ENCODE results near the gene DMD. TPM values are rescaled to one million over a fixed set of nuclear protein-coding genes. Genes with fewer than 3 reads are reported as not detected.

The DMD gene
- total and polyA plus RNA-seq, 2 donors (not counting 1 experiment from before 2014, with no cell fraction given) = 5.1 to 7.2 TPM

GRCh38 chrX:32501606-32502005 is 709.7 kb downstream of the DMD start:
- H3K4me3 ChIP-seq (replicated peaks in 1 of 4; ENCODE audit: control extremely low read depth in 1 of 4, insufficient read depth in 1 of 4, low read depth in 3 of 4, low read length in 4 of 4) = no peak overlapping the region
- TF ChIP-seq CTCF (conservative IDR thresholded peaks at IDR 0.05 in 1 of 2, IDR thresholded peaks at IDR 0.05 in 1 of 2; ENCODE audit: low read depth in 1 of 2, low read length in 2 of 2) (no peak), EZH2 (IDR thresholded peaks at IDR 0.05; ENCODE audit: low read length, missing control alignments) (no peak)

GRCh38 chrX:32496671-32497070 is 714.7 kb downstream of the DMD start:
- Histone ChIP-seq H3K27me3 (ENCODE audit: control insufficient read depth, insufficient read depth, low read length) (no peaks in the 10 kb centered on the region), H3K79me2 (ENCODE audit: control insufficient read depth, insufficient read depth, low read length) (no peaks in the 10 kb centered on the region), H3K9me3 (ENCODE audit: control insufficient read depth, insufficient read depth, low read depth, low read length) (no peaks in the 10 kb centered on the region), H3K9ac (ENCODE audit: insufficient read depth, low read length) (no peak overlapping the region), H4K20me1 (ENCODE audit: control insufficient read depth, extremely low read depth, insufficient read depth, low read length) (no peaks in the 10 kb centered on the region), H3K27ac (ENCODE audit: insufficient read depth, low read length) (no peak overlapping the region), H3K4me2 (ENCODE audit: extremely low read depth, insufficient read depth, low read length) (no peak overlapping the region), H3K4me1 (ENCODE audit: control insufficient read depth, extremely low read depth, insufficient read depth, low read length) (no peaks in the 10 kb centered on the region), H3K36me3 (ENCODE audit: control insufficient read depth, insufficient read depth, low read length) (no peaks in the 10 kb centered on the region), H2AFZ (ENCODE audit: low read length) (no peak overlapping the region), H3K4me3 (replicated peaks in 1 of 4; ENCODE audit: control extremely low read depth in 1 of 4, insufficient read depth in 1 of 4, low read depth in 3 of 4, low read length in 4 of 4) (no peak overlapping the region)
- no peak for TF ChIP-seq CTCF (conservative IDR thresholded peaks at IDR 0.05 in 1 of 2, IDR thresholded peaks at IDR 0.05 in 1 of 2; ENCODE audit: low read depth in 1 of 2, low read length in 2 of 2)
- TF ChIP-seq EZH2 (IDR thresholded peaks at IDR 0.05; ENCODE audit: low read length, missing control alignments) = no peak
- DNase-seq (ENCODE audit: low read depth in 2 of 2) = no peak

More at GRCh38 chrX:32501606-32502005, 709.7 kb downstream of the DMD start:
- no peak overlapping the region for H3K9ac ChIP-seq (ENCODE audit: insufficient read depth, low read length)
- H4K20me1 ChIP-seq (ENCODE audit: control insufficient read depth, extremely low read depth, insufficient read depth, low read length) = no peaks in the 10 kb centered on the region
- H2AFZ ChIP-seq (ENCODE audit: low read length) = no peak overlapping the region
- H3K9me3 ChIP-seq (ENCODE audit: control insufficient read depth, insufficient read depth, low read depth, low read length) = no peaks in the 10 kb centered on the region
- no peaks in the 10 kb centered on the region for H3K27me3 ChIP-seq (ENCODE audit: control insufficient read depth, insufficient read depth, low read length)
- H3K79me2 ChIP-seq (ENCODE audit: control insufficient read depth, insufficient read depth, low read length) = no peaks in the 10 kb centered on the region
- no peaks in the 10 kb centered on the region for H3K4me1 ChIP-seq (ENCODE audit: control insufficient read depth, extremely low read depth, insufficient read depth, low read length)
- no peaks in the 10 kb centered on the region for H3K36me3 ChIP-seq (ENCODE audit: control insufficient read depth, insufficient read depth, low read length)
- no peak overlapping the region for H3K27ac ChIP-seq (ENCODE audit: insufficient read depth, low read length)
- DNase-seq (ENCODE audit: low read depth in 2 of 2) = no peak
- no peak overlapping the region for H3K4me2 ChIP-seq (ENCODE audit: extremely low read depth, insufficient read depth, low read length)

- no peak overlapping the region for H3K4me2 ChIP-seq (ENCODE audit: extremely low read depth, insufficient read depth, low read length)
- no peaks in the 10 kb centered on the region for H3K9me3 ChIP-seq (ENCODE audit: control insufficient read depth, insufficient read depth, low read depth, low read length)
- H4K20me1 ChIP-seq (ENCODE audit: control insufficient read depth, extremely low read depth, insufficient read depth, low read length) = no peaks in the 10 kb centered on the region
- TF ChIP-seq CTCF (conservative IDR thresholded peaks at IDR 0.05 in 1 of 2, IDR thresholded peaks at IDR 0.05 in 1 of 2; ENCODE audit: low read depth in 1 of 2, low read length in 2 of 2) = no peak
- TF ChIP-seq EZH2 (IDR thresholded peaks at IDR 0.05; ENCODE audit: low read length, missing control alignments) = no peak
- no peak for DNase-seq (ENCODE audit: low read depth in 2 of 2)
- no peak overlapping the region for H2AFZ ChIP-seq (ENCODE audit: low read length)
- H3K27ac ChIP-seq (ENCODE audit: insufficient read depth, low read length) = no peak overlapping the region
- H3K36me3 ChIP-seq (ENCODE audit: control insufficient read depth, insufficient read depth, low read length) = no peaks in the 10 kb centered on the region
- no peaks in the 10 kb centered on the region for H3K79me2 ChIP-seq (ENCODE audit: control insufficient read depth, insufficient read depth, low read length)
- H3K4me1 ChIP-seq (ENCODE audit: control insufficient read depth, extremely low read depth, insufficient read depth, low read length) = no peaks in the 10 kb centered on the region
- H3K9ac ChIP-seq (ENCODE audit: insufficient read depth, low read length) = no peak overlapping the region
- no peak overlapping the region for H3K4me3 ChIP-seq (replicated peaks in 1 of 4; ENCODE audit: control extremely low read depth in 1 of 4, insufficient read depth in 1 of 4, low read depth in 3 of 4, low read length in 4 of 4)
- no peaks in the 10 kb centered on the region for H3K27me3 ChIP-seq (ENCODE audit: control insufficient read depth, insufficient read depth, low read length)
Measured at GRCh38 chrX:32495855-32496254, 715.5 kb downstream of the DMD start.
